TTC549 (cell line): ENCODE data around the gene INSR.
"Not testable (repeated sequence)": the region's sequence is repeated elsewhere in the genome, so short reads cannot be mapped to it uniquely, and the experiment has no call there.

Source experiments
- FAIRE-seq: peaks from 2 replicates; lab custom pipeline; 2012; peaks lifted over from hg19 to GRCh38; lab: Jason Lieb, UNC

The INSR gene

GRCh38 chr19:7224209-7224686 lies 70.0 kb downstream of the INSR start:
- FAIRE-seq = no peak

- FAIRE-seq = no peak
Measured at GRCh38 chr19:7223429-7223828, 70.8 kb downstream of the INSR start.

- no peak for FAIRE-seq
Measured at GRCh38 chr19:7219056-7219455, 75.2 kb downstream of the INSR start.

- FAIRE-seq = no peak
Measured at GRCh38 chr19:7217861-7218260, 76.4 kb downstream of the INSR start.

- FAIRE-seq = no peak
Measured at GRCh38 chr19:7216373-7216902, 77.8 kb downstream of the INSR start.

- no peak for FAIRE-seq
Measured at GRCh38 chr19:7215176-7215575, 79.0 kb downstream of the INSR start.

GRCh38 chr19:7214324-7215089 lies 79.7 kb downstream of the INSR start:
- no peak for FAIRE-seq

- no peak for FAIRE-seq
Measured at GRCh38 chr19:7213628-7214323, 80.4 kb downstream of the INSR start.

GRCh38 chr19:7211191-7211951 lies 82.8 kb downstream of the INSR start:
- FAIRE-seq = no peak

- no peak for FAIRE-seq
Measured at GRCh38 chr19:7210359-7210758, 83.9 kb downstream of the INSR start.

GRCh38 chr19:7209597-7210325 lies 84.5 kb downstream of the INSR start:
- not testable (repeated sequence) for FAIRE-seq

- not testable (repeated sequence) for FAIRE-seq
Measured at GRCh38 chr19:7209036-7209435, 85.2 kb downstream of the INSR start.

GRCh38 chr19:7203332-7203731 lies 90.9 kb downstream of the INSR start:
- FAIRE-seq = no peak

GRCh38 chr19:7202888-7203287 lies 91.3 kb downstream of the INSR start:
- FAIRE-seq = no peak

GRCh38 chr19:7200736-7201135 lies 93.5 kb downstream of the INSR start:
- no peak for FAIRE-seq

- no peak for FAIRE-seq
Measured at GRCh38 chr19:7199613-7200533, 94.3 kb downstream of the INSR start.

- no peak for FAIRE-seq
Measured at GRCh38 chr19:7197760-7198696, 96.2 kb downstream of the INSR start.

GRCh38 chr19:7197119-7197759 lies 97.0 kb downstream of the INSR start:
- peak; percentile 53 for FAIRE-seq

- no peak for FAIRE-seq
Measured at GRCh38 chr19:7196763-7197118, 97.5 kb downstream of the INSR start.
